HepG2 (cell line): ENCODE results near the gene PLEKHG2. TPM values are rescaled to one million over a fixed set of nuclear protein-coding genes. Genes with fewer than 3 reads are reported as not detected.

Experiments used
- AHR ChIP-seq: IDR thresholded peaks from 2 replicates; pipeline ENCODE4 v1.6.1; 2018; ENCODE audit warnings: missing genetic modification reagents, missing compliant biosample characterization
- AKAP8 ChIP-seq: sonication (generic); formaldehyde crosslinking; IDR thresholded peaks from 2 replicates; pipeline ENCODE4 v1.5.1; 2020; ENCODE audit warnings: mild to moderate bottlenecking, missing genetic modification reagents
- ESRRA ChIP-seq: sonication (generic); formaldehyde crosslinking; IDR thresholded peaks from 2 replicates; pipeline ENCODE4 v1.5.1; 2020; ENCODE audit warnings: mild to moderate bottlenecking, low read depth, missing genetic modification reagents
- HMG20B ChIP-seq: conservative IDR thresholded peaks from 2 replicates; pipeline ENCODE4 v1.6.1; 2016; ENCODE audit warnings: missing genetic modification reagents, missing compliant biosample characterization
- HNF4G ChIP-seq, 2 experiments: sonication (generic) in 1 of 2; formaldehyde crosslinking in 1 of 2; IDR thresholded peaks; 2 replicates each; pipeline versions ENCODE4 v1.4.0 to v1.6.1; 2011 to 2020; ENCODE audit warnings: borderline replicate concordance in 2 of 2, low read depth in 2 of 2, mild to moderate bottlenecking in 2 of 2, low read length in 1 of 2, missing genetic modification reagents in 1 of 2, moderate library complexity in 1 of 2
- KDM5B ChIP-seq: sonication (generic); formaldehyde crosslinking; IDR thresholded peaks from 2 replicates; pipeline ENCODE4 v1.4.0; 2020; ENCODE audit warnings: missing genetic modification reagents, mild to moderate bottlenecking, borderline replicate concordance
- KMT2B ChIP-seq: IDR thresholded peaks from 2 replicates; pipeline ENCODE4 v1.6.1; 2016; ENCODE audit warnings: missing genetic modification reagents, missing compliant biosample characterization
- PCBP2 ChIP-seq: fragments of 200-400 bp; formaldehyde crosslinking; optimal IDR thresholded peaks from 2 replicates; pipeline ENCODE3; 2018; ENCODE audit warnings: low read length, low read depth; ENCODE audit not compliant: poor library complexity, severe bottlenecking
- PHB2 ChIP-seq: fragments of 450-650 bp; IDR thresholded peaks from 2 replicates; pipeline ENCODE4 v1.6.1; 2018; ENCODE audit not compliant: partially characterized antibody
- RFXAP ChIP-seq: sonication (generic); formaldehyde crosslinking; IDR thresholded peaks from 2 replicates; pipeline ENCODE4 v1.4.0; 2020; ENCODE audit warnings: missing genetic modification reagents, borderline replicate concordance
- SIX4 ChIP-seq: sonication (generic); formaldehyde crosslinking; IDR thresholded peaks from 2 replicates; pipeline ENCODE4 v1.4.0; 2020; ENCODE audit warnings: missing genetic modification reagents
- SNRNP70 ChIP-seq: fragments of 200-400 bp; formaldehyde crosslinking; IDR thresholded peaks from 2 replicates; pipeline ENCODE4 v1.6.1; 2017; ENCODE audit warnings: mild to moderate bottlenecking, low read depth, low read length, moderate library complexity
- ZIK1 ChIP-seq: sonication (generic); formaldehyde crosslinking; IDR thresholded peaks from 2 replicates; pipeline ENCODE4 v1.5.0; 2020; ENCODE audit warnings: mild to moderate bottlenecking, low read depth, missing genetic modification reagents, borderline replicate concordance
- ZNF235 ChIP-seq: sonication (generic); formaldehyde crosslinking; IDR thresholded peaks from 2 replicates; pipeline ENCODE4 v1.8.1; 2023; ENCODE audit warnings: mild to moderate bottlenecking, missing genetic modification reagents, borderline replicate concordance
- ZNF367 ChIP-seq: sonication (generic); formaldehyde crosslinking; IDR thresholded peaks from 2 replicates; pipeline ENCODE4 v1.4.0; 2020; ENCODE audit warnings: missing genetic modification reagents, borderline replicate concordance
- ZNF382 ChIP-seq: sonication (generic); formaldehyde crosslinking; IDR thresholded peaks from 2 replicates; pipeline ENCODE4 v1.5.0; 2020; ENCODE audit warnings: missing genetic modification reagents, mild to moderate bottlenecking, borderline replicate concordance
- ZNF776 ChIP-seq: sonication (generic); formaldehyde crosslinking; IDR thresholded peaks from 2 replicates; pipeline ENCODE4 v1.4.0; 2020; ENCODE audit warnings: mild to moderate bottlenecking, missing genetic modification reagents
- ZNF784 ChIP-seq: sonication (generic); formaldehyde crosslinking; IDR thresholded peaks from 2 replicates; pipeline ENCODE4 v1.5.1; 2020; ENCODE audit warnings: missing genetic modification reagents, mild to moderate bottlenecking, borderline replicate concordance
- polyA plus RNA-seq, 8 experiments: library from polyadenylated mRNA; depleted of rRNA in 3 of 8; stranded (reverse) in 7 of 8; unstranded in 1 of 8; fragments of >200 nt; fragmentation: Illumina TruSeq in 4 of 8; extraction: Trizol in 4 of 8; gene quantifications; 2 replicates each; pipeline versions ENCODE4 v1.2.1 to v1.2.3, GENCODE V29; 2011 to 2016; ENCODE audit warnings: low read depth in 4 of 8, missing spikeins in 1 of 8, mixed read lengths in 1 of 8; ENCODE audit not compliant: insufficient read depth in 1 of 8
- total RNA-seq, 5 experiments: library from RNA; depleted of rRNA; stranded (reverse); fragments of >200 nt; fragmentation: Illumina TruSeq; extraction: Trizol; gene quantifications; 2 replicates each; pipeline ENCODE4 v1.2.3, GENCODE V29; 2016; ENCODE audit warnings: low read depth in 1 of 5
- TF ChIP-seq, protein P1 (sequence below): sonication (generic); formaldehyde crosslinking; IDR thresholded peaks from 2 replicates; pipeline ENCODE4 v1.5.0; 2020; ENCODE audit warnings: mild to moderate bottlenecking, missing genetic modification reagents
- TF ChIP-seq, protein P2 (sequence below): sonication (generic); formaldehyde crosslinking; IDR thresholded peaks from 2 replicates; pipeline ENCODE4 v1.4.0; 2020; ENCODE audit warnings: missing genetic modification reagents, mild to moderate bottlenecking, borderline replicate concordance
- TF ChIP-seq, protein P3 (sequence below): sonication (generic); formaldehyde crosslinking; IDR thresholded peaks from 2 replicates; pipeline ENCODE4 v1.4.0; 2020; ENCODE audit warnings: missing genetic modification reagents

The PLEKHG2 gene
- total and polyA plus RNA-seq, 2 of the 13 experiments (the other 11 are each of a cell fraction or from before 2014, with no cell fraction given): 3.6 to 6.8 TPM

DNA sequence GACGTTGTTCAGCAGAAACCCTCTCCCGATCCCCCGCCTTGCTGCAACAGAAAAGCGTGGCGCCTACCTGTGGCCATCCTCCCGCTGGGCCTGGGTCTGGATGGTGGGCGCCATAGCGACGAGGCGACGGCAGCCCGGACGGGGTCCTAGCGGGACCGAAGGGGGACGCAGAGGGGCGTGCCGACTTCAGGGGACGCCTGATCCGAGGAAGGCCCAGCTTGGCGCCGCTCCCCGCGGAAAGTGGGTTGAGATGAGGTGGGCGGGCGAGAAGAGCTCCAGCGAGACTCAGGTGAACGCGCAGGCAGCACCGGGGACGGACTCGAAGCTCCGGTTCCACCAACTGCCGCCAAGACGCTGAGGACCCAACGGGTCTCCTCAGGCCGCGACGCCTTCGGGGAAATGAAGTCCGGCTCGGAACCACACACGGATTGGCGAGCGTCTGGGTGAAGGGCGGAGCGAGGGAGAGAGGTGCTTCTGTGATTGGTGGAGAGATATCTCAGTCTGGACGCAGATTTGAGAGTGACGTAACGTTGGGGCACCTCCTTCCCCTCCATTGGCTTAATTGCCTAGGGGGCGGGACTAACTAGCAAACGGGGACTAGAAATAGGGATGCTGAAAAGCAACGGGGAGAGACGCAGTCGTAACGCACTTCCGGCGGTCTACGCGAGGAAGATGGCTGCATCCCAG is 21.6 kb upstream of the PLEKHG2 start, which contains the start of the genes MED29 and PAF1 (continued):
- TF ChIP-seq, protein P1, sequence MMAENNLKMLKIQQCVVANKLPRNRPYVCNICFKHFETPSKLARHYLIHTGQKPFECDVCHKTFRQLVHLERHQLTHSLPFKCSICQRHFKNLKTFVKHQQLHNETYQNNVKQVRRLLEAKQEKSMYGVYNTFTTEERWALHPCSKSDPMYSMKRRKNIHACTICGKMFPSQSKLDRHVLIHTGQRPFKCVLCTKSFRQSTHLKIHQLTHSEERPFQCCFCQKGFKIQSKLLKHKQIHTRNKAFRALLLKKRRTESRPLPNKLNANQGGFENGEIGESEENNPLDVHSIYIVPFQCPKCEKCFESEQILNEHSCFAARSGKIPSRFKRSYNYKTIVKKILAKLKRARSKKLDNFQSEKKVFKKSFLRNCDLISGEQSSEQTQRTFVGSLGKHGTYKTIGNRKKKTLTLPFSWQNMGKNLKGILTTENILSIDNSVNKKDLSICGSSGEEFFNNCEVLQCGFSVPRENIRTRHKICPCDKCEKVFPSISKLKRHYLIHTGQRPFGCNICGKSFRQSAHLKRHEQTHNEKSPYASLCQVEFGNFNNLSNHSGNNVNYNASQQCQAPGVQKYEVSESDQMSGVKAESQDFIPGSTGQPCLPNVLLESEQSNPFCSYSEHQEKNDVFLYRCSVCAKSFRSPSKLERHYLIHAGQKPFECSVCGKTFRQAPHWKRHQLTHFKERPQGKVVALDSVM (CRISPR knock-in tag): no peak; the same call in 1 of the 2 replicates
- TF ChIP-seq KDM5B (peak; percentile 81), HMG20B (CRISPR knock-in tag) (no peak), AKAP8 (CRISPR knock-in tag) (peak; percentile 83; the same call in 1 of the 2 replicates), AHR (CRISPR knock-in tag) (peak; percentile 45; the same call in 1 of the 2 replicates), ZNF235 (CRISPR knock-in tag) (0 out of 2 replicates have a peak, but pooled peaks have one; percentile 70), PHB2 (no peak), SIX4 (peak; percentile 22; the same call in 1 of the 2 replicates), KMT2B (CRISPR knock-in tag) (peak; percentile 61; the same call in 1 of the 2 replicates), HNF4G (IDR thresholded peaks at IDR 0.05; ENCODE audit: borderline replicate concordance, low read depth, low read length) (no peak), HNF4G (CRISPR knock-in tag; IDR thresholded peaks at IDR 0.05; ENCODE audit: borderline replicate concordance, low read depth) (0 out of 2 replicates have a peak, but pooled peaks have one; percentile 34), RFXAP (CRISPR knock-in tag) (peak; percentile 42; the same call in 1 of the 2 replicates), PCBP2 (no peak), ZNF367 (CRISPR knock-in tag) (no peak; the same call in 1 of the 2 replicates), ZNF776 (CRISPR knock-in tag) (0 out of 2 replicates have a peak, but pooled peaks have one; percentile 83), SNRNP70 (no peak), ZNF784 (CRISPR knock-in tag) (peak; percentile 79; the same call in 1 of the 2 replicates), ZNF382 (CRISPR knock-in tag) (no peak), ZIK1 (no peak; the same call in 1 of the 2 replicates), ESRRA (CRISPR knock-in tag) (0 out of 2 replicates have a peak, but pooled peaks have one; percentile 17)
- TF ChIP-seq, protein P2, sequence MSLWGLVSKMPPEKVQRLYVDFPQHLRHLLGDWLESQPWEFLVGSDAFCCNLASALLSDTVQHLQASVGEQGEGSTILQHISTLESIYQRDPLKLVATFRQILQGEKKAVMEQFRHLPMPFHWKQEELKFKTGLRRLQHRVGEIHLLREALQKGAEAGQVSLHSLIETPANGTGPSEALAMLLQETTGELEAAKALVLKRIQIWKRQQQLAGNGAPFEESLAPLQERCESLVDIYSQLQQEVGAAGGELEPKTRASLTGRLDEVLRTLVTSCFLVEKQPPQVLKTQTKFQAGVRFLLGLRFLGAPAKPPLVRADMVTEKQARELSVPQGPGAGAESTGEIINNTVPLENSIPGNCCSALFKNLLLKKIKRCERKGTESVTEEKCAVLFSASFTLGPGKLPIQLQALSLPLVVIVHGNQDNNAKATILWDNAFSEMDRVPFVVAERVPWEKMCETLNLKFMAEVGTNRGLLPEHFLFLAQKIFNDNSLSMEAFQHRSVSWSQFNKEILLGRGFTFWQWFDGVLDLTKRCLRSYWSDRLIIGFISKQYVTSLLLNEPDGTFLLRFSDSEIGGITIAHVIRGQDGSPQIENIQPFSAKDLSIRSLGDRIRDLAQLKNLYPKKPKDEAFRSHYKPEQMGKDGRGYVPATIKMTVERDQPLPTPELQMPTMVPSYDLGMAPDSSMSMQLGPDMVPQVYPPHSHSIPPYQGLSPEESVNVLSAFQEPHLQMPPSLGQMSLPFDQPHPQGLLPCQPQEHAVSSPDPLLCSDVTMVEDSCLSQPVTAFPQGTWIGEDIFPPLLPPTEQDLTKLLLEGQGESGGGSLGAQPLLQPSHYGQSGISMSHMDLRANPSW (CRISPR knock-in tag): peak; percentile 91; the same call in 1 of the 2 replicates
- TF ChIP-seq, protein P3, sequence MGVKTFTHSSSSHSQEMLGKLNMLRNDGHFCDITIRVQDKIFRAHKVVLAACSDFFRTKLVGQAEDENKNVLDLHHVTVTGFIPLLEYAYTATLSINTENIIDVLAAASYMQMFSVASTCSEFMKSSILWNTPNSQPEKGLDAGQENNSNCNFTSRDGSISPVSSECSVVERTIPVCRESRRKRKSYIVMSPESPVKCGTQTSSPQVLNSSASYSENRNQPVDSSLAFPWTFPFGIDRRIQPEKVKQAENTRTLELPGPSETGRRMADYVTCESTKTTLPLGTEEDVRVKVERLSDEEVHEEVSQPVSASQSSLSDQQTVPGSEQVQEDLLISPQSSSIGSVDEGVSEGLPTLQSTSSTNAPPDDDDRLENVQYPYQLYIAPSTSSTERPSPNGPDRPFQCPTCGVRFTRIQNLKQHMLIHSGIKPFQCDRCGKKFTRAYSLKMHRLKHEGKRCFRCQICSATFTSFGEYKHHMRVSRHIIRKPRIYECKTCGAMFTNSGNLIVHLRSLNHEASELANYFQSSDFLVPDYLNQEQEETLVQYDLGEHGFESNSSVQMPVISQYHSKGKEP (CRISPR knock-in tag): 0 out of 2 replicates have a peak, but pooled peaks have one; percentile 34
